ENCODE measurements around the gene ENG. TPM values are rescaled to one million over a fixed set of nuclear protein-coding genes. Genes with fewer than 3 reads are reported as not detected.

The ENG gene
- total and polyA plus RNA-seq, 2 of the 8 experiments (the other 6 are each of a cell fraction or from before 2014, with no cell fraction given): 1.8 to 4.4 TPM

DNA sequence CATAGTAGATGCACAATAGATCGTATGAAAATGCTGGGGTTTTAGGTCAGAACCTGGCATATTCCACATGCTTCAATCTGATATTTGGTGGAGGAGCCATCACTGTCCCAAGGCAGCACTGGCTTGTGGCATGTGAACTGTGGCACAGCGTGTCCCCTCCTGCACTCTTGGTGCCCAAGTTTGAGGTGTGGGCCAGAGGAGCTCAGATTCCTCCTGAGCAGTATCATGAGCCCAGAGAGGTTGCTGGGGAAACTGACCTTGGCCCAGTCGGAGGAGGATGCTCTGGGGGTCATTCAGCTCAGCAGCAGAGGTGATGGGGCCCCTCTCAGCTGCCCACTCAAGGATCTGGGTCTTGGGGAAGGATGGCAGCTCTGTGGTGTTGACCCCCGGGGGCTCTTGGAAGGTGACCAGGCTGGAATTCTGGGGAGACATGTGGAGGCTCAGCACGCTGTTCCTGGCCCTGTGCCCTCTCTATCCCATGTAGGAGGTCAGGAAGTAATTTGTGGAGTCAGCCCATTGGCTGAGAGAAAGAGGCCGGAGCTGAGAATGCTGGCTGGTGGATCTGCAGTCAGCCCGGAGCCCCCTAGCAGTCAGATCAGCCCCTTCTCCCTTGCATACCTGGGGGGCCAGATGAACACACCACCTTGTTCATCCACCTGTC is 28.1 kb downstream of the ENG start:
- H2BK20ac ChIP-seq (ENCODE audit: low read length): no peak overlapping the region
- H3K36me3 ChIP-seq (ENCODE audit: control insufficient read depth in 2 of 4, insufficient read depth in 4 of 4, low read length in 3 of 4): no peaks in the 10 kb centered on the region
- ChIA-PET CTCF (ENCODE audit: partially characterized antibody) (interaction anchor here (0.7 to 7.3 kb wide), 26 partner anchors 9 to 220 kb away, joined by 3 to 116 read pairs (median 4); partner anchors contain the start of gene ENG), POLR2A (ENCODE audit: partially characterized antibody) (interaction anchor here (0.7 to 4.8 kb wide), 7 partner anchors 11 to 106 kb away, joined by 3 to 34 read pairs (median 3); no protein-coding TSS in a partner anchor)
- peak overlapping the region in 1 of 2 experiments; percentile 37; a peak in 2 of 4 replicates for H3K4me2 ChIP-seq (ENCODE audit: insufficient read depth in 1 of 2, low read depth in 2 of 2, low read length in 2 of 2)
- H3K79me1 ChIP-seq (ENCODE audit: low read depth, low read length): no peaks in the 10 kb centered on the region
- no peak overlapping the region for H3K4ac ChIP-seq (replicated peaks; ENCODE audit: insufficient read length, low read depth, low read length)
- H2BK5ac ChIP-seq (ENCODE audit: low read depth, low read length): no peak overlapping the region; the same call in 1 of the 2 replicates
- no peak overlapping the region for H3K14ac ChIP-seq (ENCODE audit: insufficient read length)
- FAIRE-seq (no peak), DNase-seq (ENCODE audit: low read depth in 1 of 2, low spot score in 2 of 2) (no peak)
- H4K8ac ChIP-seq (ENCODE audit: extremely low read depth, insufficient read depth, low read length): no peak overlapping the region; the same call in 1 of the 2 replicates
- no peak for TF ChIP-seq CTBP2 (IDR thresholded peaks at IDR 0.05; ENCODE audit: borderline replicate concordance, insufficient read depth, insufficient read length, low read length)
- no peak for TF ChIP-seq BRCA1 (IDR thresholded peaks at IDR 0.05; ENCODE audit: low read depth, low read length)
- TF ChIP-seq BACH1 (IDR thresholded peaks at IDR 0.05; ENCODE audit: low read length): no peak
- TF ChIP-seq SIRT6 (IDR thresholded peaks at IDR 0.05; ENCODE audit: low read length): no peak
- no peak for TF ChIP-seq SP4 (IDR thresholded peaks at IDR 0.05; ENCODE audit: low read length)
- no peak for TF ChIP-seq CBX8 (IDR thresholded peaks at IDR 0.05; ENCODE audit: borderline replicate concordance, low read depth, low read length)
- TF ChIP-seq SAP30 (IDR thresholded peaks at IDR 0.05; ENCODE audit: insufficient read depth, insufficient replicate concordance, low read length): no peak
- no peak for TF ChIP-seq POU5F1 (IDR thresholded peaks at IDR 0.05; ENCODE audit: low read depth, low read length)
- no peak for TF ChIP-seq RAD21 (IDR thresholded peaks at IDR 0.05 in 1 of 2, conservative IDR thresholded peaks at IDR 0.05 in 1 of 2; ENCODE audit: low read depth in 2 of 2, low read length in 2 of 2)
- TF ChIP-seq HDAC6 (IDR thresholded peaks at IDR 0.05; ENCODE audit: low read depth, low read length): no peak
- TF ChIP-seq CREB1 (IDR thresholded peaks at IDR 0.05): no peak
- TF ChIP-seq PHF8 (conservative IDR thresholded peaks at IDR 0.05; ENCODE audit: low read depth, low read length): no peak
- no peak for TF ChIP-seq SUZ12 (IDR thresholded peaks at IDR 0.05; ENCODE audit: low read length)
- no peak overlapping the region for H2AFZ ChIP-seq (ENCODE audit: low read length)
- peak overlapping the region; percentile 90; the same call in 1 of the 2 replicates for H2BK15ac ChIP-seq (ENCODE audit: low read length)
- H2AK5ac ChIP-seq (ENCODE audit: low read depth, low read length): no peak overlapping the region
- H3K23ac ChIP-seq (ENCODE audit: insufficient read length): no peak overlapping the region
- H3K79me2 ChIP-seq (ENCODE audit: control insufficient read depth in 1 of 2, insufficient read depth in 2 of 2, low read length in 2 of 2): no peaks in the 10 kb centered on the region
- no peak overlapping the region for H4K91ac ChIP-seq (replicated peaks; ENCODE audit: insufficient read length, low read length)
- H3K23me2 ChIP-seq (ENCODE audit: low read depth, low read length): peaks cover 9% of the 10 kb centered on the region; the same call in 1 of the 2 replicates
- no peaks in the 10 kb centered on the region for H3K9me3 ChIP-seq (ENCODE audit: insufficient read depth in 2 of 2, low read depth in 1 of 2, low read length in 1 of 2)
- H3K27me3 ChIP-seq (replicated peaks in 1 of 4; ENCODE audit: control insufficient read depth in 3 of 4, extremely low read depth in 1 of 4, insufficient read depth in 3 of 4, low read length in 3 of 4): peaks cover 0 to 12% (median 7%) of the 10 kb centered on the region in 4 experiments; a peak in 5 of 7 replicates
- no peak overlapping the region for H2BK120ac ChIP-seq (replicated peaks; ENCODE audit: low read depth, low read length)
- WGBS, 2 experiments (ENCODE audit: extremely low coverage in 1 of 2, insufficient coverage in 1 of 2, insufficient read length in 1 of 2, insufficient replicate concordance in 2 of 2, low coverage in 1 of 2, low lambda C conversion rate in 2 of 2, missing lambda C conversion rate in 1 of 2): 77% methylated on average over 7 of the region's 7 CpGs; no CpG with 5 or more reads in 1 of the 2 experiments
- H3K56ac ChIP-seq (replicated peaks; ENCODE audit: insufficient read length, low read depth, low read length): no peak overlapping the region
- no peak overlapping the region; the same call in 1 of the 2 replicates for H2BK12ac ChIP-seq (ENCODE audit: low read depth, low read length)
- no peak overlapping the region for H3K18ac ChIP-seq (ENCODE audit: extremely low read depth, low read length)
- H3K27ac ChIP-seq (ENCODE audit: low read depth, low read length): no peak overlapping the region
- H3K4me3 ChIP-seq (ENCODE audit: extremely low read depth in 1 of 4, insufficient read depth in 2 of 4, low read depth in 3 of 4, low read length in 4 of 4): no peak overlapping the region
- H4K20me1 ChIP-seq (replicated peaks in 1 of 2; ENCODE audit: control insufficient read depth in 1 of 2, insufficient read depth in 2 of 2, low read length in 2 of 2): no peaks in the 10 kb centered on the region
- peaks cover 0 to 17% (median 12%) of the 10 kb centered on the region in 4 experiments; a peak in 6 of 7 replicates for H3K4me1 ChIP-seq (replicated peaks in 1 of 4; ENCODE audit: control insufficient read depth in 3 of 4, insufficient read depth in 4 of 4, low read length in 3 of 4)
- H3K9ac ChIP-seq (replicated peaks in 1 of 4; ENCODE audit: extremely low read depth in 1 of 4, low read depth in 3 of 4, low read length in 3 of 4): no peak overlapping the region
- no peak overlapping the region for H4K5ac ChIP-seq (ENCODE audit: insufficient read length, low read depth, low read length)
